OCI-LY3 (cell line): ENCODE data around the gene KIF2A.

Experiments used
- H2AFZ ChIP-seq: fragments of 200-600, 300-600 bp; shearing (Covaris generic); 2 replicates; pipeline ENCODE4 v1.6.0; 2014; ENCODE audit warnings: antibody characterized with exemption, low read depth, low read length
- H3K27ac ChIP-seq: fragments of 200-600, 300-600 bp; sonication (generic); 2 replicates; pipeline ENCODE4 v1.5.1; 2014; ENCODE audit warnings: mild to moderate bottlenecking, low read length, moderate library complexity, mixed read lengths
- H3K27me3 ChIP-seq: fragments of 200-600, 300-600 bp; sonication (generic); 2 replicates; pipeline ENCODE4 v1.6.1; 2014; ENCODE audit warnings: low read depth, low read length, mixed read lengths
- H3K36me3 ChIP-seq: fragments of 200-600, 300-600 bp; sonication (generic); replicated peaks from 2 replicates; pipeline ENCODE3; 2014; ENCODE audit warnings: low read depth, low read length, mixed read lengths
- H3K4me1 ChIP-seq: fragments of 300-600, 200-600 bp; sonication (generic); 2 replicates; pipeline ENCODE4 v1.6.1; 2014; ENCODE audit warnings: low read length, mixed read lengths
- H3K4me2 ChIP-seq: fragments of 200-600, 300-600 bp; sonication (generic); 2 replicates; pipeline ENCODE4 v1.6.1; 2014; ENCODE audit warnings: low read length, mixed read lengths
- H3K4me3 ChIP-seq: fragments of 300-600, 200-600 bp; sonication (generic); 2 replicates; pipeline ENCODE4 v1.5.1; 2014; ENCODE audit warnings: antibody characterized with exemption, mild to moderate bottlenecking, low read length, moderate library complexity
- H3K79me2 ChIP-seq: fragments of 300-600, 200-600 bp; shearing (Covaris generic); 2 replicates; pipeline ENCODE4 v1.6.1; 2014; ENCODE audit warnings: mild to moderate bottlenecking, low read length, mixed read lengths
- H3K9ac ChIP-seq: fragments of 300-600, 200-600 bp; shearing (Covaris generic); 2 replicates; pipeline ENCODE4 v1.6.0; 2014; ENCODE audit warnings: mild to moderate bottlenecking, low read length, moderate library complexity
- H3K9me3 ChIP-seq: fragments of 200-600, 300-600 bp; shearing (Covaris generic); 2 replicates; pipeline ENCODE4 v1.6.1; 2014; ENCODE audit warnings: low read length, mixed read lengths; ENCODE audit not compliant: insufficient read depth
- H4K20me1 ChIP-seq: fragments of 200-600, 300-600 bp; sonication (generic); 2 replicates; pipeline ENCODE4 v1.6.1; 2016; ENCODE audit warnings: low read length, mixed read lengths; ENCODE audit not compliant: insufficient read depth
- CTCF ChIP-seq: fragments of 200-600, 300-600 bp; sonication (generic); IDR thresholded peaks from 2 replicates; pipeline ENCODE4 v1.5.1; 2014; ENCODE audit warnings: antibody characterized with exemption, low read length, low read depth
- EZH2phosphoT487 ChIP-seq: fragments of 200-600 bp; shearing (Covaris generic); IDR thresholded peaks from 2 replicates; pipeline ENCODE4 v1.6.1; 2018; ENCODE audit warnings: antibody characterized with exemption, mixed run types, low read depth

The KIF2A gene

GRCh38 chr5:62343428-62343827 is 37.4 kb downstream of the KIF2A start:
- Histone ChIP-seq H4K20me1 (peaks cover 20% of the 10 kb centered on the region), H2AFZ (no peak overlapping the region), H3K36me3 (no peaks in the 10 kb centered on the region), H3K4me1 (peaks cover 12% of the 10 kb centered on the region), H3K9ac (no peak overlapping the region), H3K9me3 (no peaks in the 10 kb centered on the region), H3K4me3 (no peak overlapping the region), H3K79me2 (peaks cover 66% of the 10 kb centered on the region), H3K4me2 (no peak overlapping the region), H3K27ac (no peak overlapping the region), H3K27me3 (no peaks in the 10 kb centered on the region)
- TF ChIP-seq EZH2phosphoT487, result no peak
- TF ChIP-seq CTCF, result no peak

- no peaks in the 10 kb centered on the region for H3K9me3 ChIP-seq
- no peak overlapping the region for H3K4me3 ChIP-seq
- H3K27ac ChIP-seq, result no peak overlapping the region
- H3K9ac ChIP-seq, result no peak overlapping the region
- H3K79me2 ChIP-seq, result peaks cover 44% of the 10 kb centered on the region
- H3K27me3 ChIP-seq, result no peaks in the 10 kb centered on the region
- TF ChIP-seq CTCF (no peak), EZH2phosphoT487 (no peak)
- H3K36me3 ChIP-seq, result no peaks in the 10 kb centered on the region
- H3K4me2 ChIP-seq, result no peak overlapping the region
- peaks cover 12% of the 10 kb centered on the region for H3K4me1 ChIP-seq
- no peak overlapping the region for H2AFZ ChIP-seq
- H4K20me1 ChIP-seq, result peaks cover 12% of the 10 kb centered on the region
Observed at GRCh38 chr5:62346748-62347147, 40.7 kb downstream of the KIF2A start.

DNA sequence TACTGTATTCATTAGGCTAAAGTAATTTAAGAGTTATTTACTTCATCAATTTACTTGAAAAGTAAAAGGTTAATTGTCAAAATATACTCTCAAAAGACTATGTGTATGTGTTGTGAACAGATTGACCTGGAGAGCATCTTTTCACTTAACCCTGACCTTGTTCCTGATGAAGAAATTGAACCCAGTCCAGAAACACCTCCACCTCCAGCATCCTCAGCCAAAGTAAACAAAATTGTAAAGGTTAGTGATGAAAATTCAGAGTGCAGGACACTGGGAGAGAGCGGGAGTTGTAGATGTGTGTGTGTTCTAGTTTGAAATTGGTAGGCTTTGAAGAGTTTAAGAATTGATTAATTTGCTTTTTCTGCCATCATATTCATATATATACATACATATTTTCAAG is 41.9 kb downstream of the KIF2A start:
- Histone ChIP-seq H2AFZ (no peak overlapping the region), H3K27me3 (no peaks in the 10 kb centered on the region), H3K9ac (no peak overlapping the region), H3K36me3 (peaks cover 3% of the 10 kb centered on the region), H3K4me1 (peaks cover 4% of the 10 kb centered on the region), H3K79me2 (peaks cover 33% of the 10 kb centered on the region), H3K9me3 (no peaks in the 10 kb centered on the region), H3K4me2 (no peak overlapping the region), H3K4me3 (no peak overlapping the region), H3K27ac (no peak overlapping the region), H4K20me1 (peaks cover 8% of the 10 kb centered on the region)
- TF ChIP-seq CTCF (no peak), EZH2phosphoT487 (no peak)

- Histone ChIP-seq H3K9me3 (no peaks in the 10 kb centered on the region), H2AFZ (no peak overlapping the region), H3K9ac (no peak overlapping the region), H3K27me3 (no peaks in the 10 kb centered on the region), H3K4me1 (peaks cover 3% of the 10 kb centered on the region; the same call in 1 of the 2 replicates), H3K36me3 (peaks cover 3% of the 10 kb centered on the region), H3K4me2 (no peak overlapping the region), H3K4me3 (no peak overlapping the region), H4K20me1 (no peaks in the 10 kb centered on the region; the same call in 1 of the 2 replicates), H3K79me2 (peaks cover 24% of the 10 kb centered on the region), H3K27ac (no peak overlapping the region)
- TF ChIP-seq EZH2phosphoT487 (no peak), CTCF (no peak)
Observed at GRCh38 chr5:62348723-62349481, 42.9 kb downstream of the KIF2A start.
